Keratinocyte (primary cell): ENCODE data around the gene HSDL2. TPM values are rescaled to one million over a fixed set of nuclear protein-coding genes. Genes with fewer than 3 reads are reported as not detected.

Experiments used
- DNase-seq: peaks from one replicate; pipeline ENCODE4 v3.0.0-alpha.2; 2011; ENCODE audit warnings: low read depth, missing footprints, low spot score
- FAIRE-seq: peaks from 2 replicates; lab custom pipeline; 2011; peaks lifted over from hg19 to GRCh38; lab: Jason Lieb, UNC
- H2AFZ ChIP-seq: 2 replicates; pipeline ENCODE4 v1.6.0; 2012; ENCODE audit warnings: low read length, control low read depth, inconsistent platforms; ENCODE audit not compliant: control insufficient read depth
- H3K27ac ChIP-seq: 2 replicates; pipeline ENCODE4 v1.5.1; 2011; ENCODE audit warnings: low read length; ENCODE audit not compliant: control insufficient read depth, insufficient read depth
- H3K27me3 ChIP-seq: 3 replicates; pipeline ENCODE4 v1.6.0; 2011; ENCODE audit warnings: low read length; ENCODE audit not compliant: control insufficient read depth, insufficient read depth; ENCODE audit errors: extremely low read depth
- H3K36me3 ChIP-seq, 2 experiments: 2 replicates in 1 of 2; 3 replicates in 1 of 2; pipeline ENCODE4 v1.5.1; 2011; ENCODE audit warnings: low read length in 2 of 2, mild to moderate bottlenecking in 1 of 2; ENCODE audit not compliant: control insufficient read depth in 2 of 2, insufficient read depth in 2 of 2; ENCODE audit errors: extremely low read depth in 1 of 2
- H3K4me1 ChIP-seq: 3 replicates; pipeline ENCODE4 v1.5.1; 2011; ENCODE audit warnings: low read length; ENCODE audit not compliant: control insufficient read depth, insufficient read depth; ENCODE audit errors: extremely low read depth
- H3K4me2 ChIP-seq: 3 replicates; pipeline ENCODE4 v1.6.0; 2011; ENCODE audit warnings: low read depth, low read length; ENCODE audit not compliant: control insufficient read depth, insufficient read depth; ENCODE audit errors: extremely low read depth
- H3K4me3 ChIP-seq, 3 experiments: fragments of 200-600 bp in 1 of 3; sonication (generic) in 1 of 3; 2 replicates in 2 of 3; 3 replicates in 1 of 3; pipeline ENCODE4 v1.5.1; 2011 to 2016; ENCODE audit warnings: low read length in 3 of 3, mild to moderate bottlenecking in 3 of 3, control low read depth in 2 of 3, inconsistent platforms in 1 of 3, low read depth in 1 of 3, mixed read lengths in 1 of 3, mixed run types in 1 of 3, moderate library complexity in 1 of 3; ENCODE audit not compliant: control insufficient read depth in 2 of 3, insufficient read depth in 2 of 3; ENCODE audit errors: extremely low read depth in 1 of 3
- H3K79me2 ChIP-seq: 2 replicates; pipeline ENCODE4 v1.6.0; 2012; ENCODE audit warnings: low read length; ENCODE audit not compliant: control insufficient read depth, insufficient read depth
- H3K9ac ChIP-seq: 3 replicates; pipeline ENCODE4 v1.6.0; 2011; ENCODE audit warnings: low read length; ENCODE audit not compliant: control insufficient read depth, insufficient read depth; ENCODE audit errors: extremely low read depth
- H3K9me1 ChIP-seq: 3 replicates; pipeline ENCODE4 v1.6.0; 2011; ENCODE audit warnings: low read length; ENCODE audit not compliant: control insufficient read depth, insufficient read depth; ENCODE audit errors: extremely low read depth
- H3K9me3 ChIP-seq: 2 replicates; pipeline ENCODE4 v1.5.1; 2012; ENCODE audit warnings: low read depth, low read length; ENCODE audit not compliant: control insufficient read depth
- H4K20me1 ChIP-seq: 3 replicates; pipeline ENCODE4 v1.6.0; 2011; ENCODE audit warnings: low read length; ENCODE audit not compliant: control insufficient read depth, insufficient read depth; ENCODE audit errors: extremely low read depth
- EZH2 ChIP-seq: IDR thresholded peaks from one replicate; pipeline ENCODE4 v1.6.1; 2012; ENCODE audit warnings: inconsistent platforms, mild to moderate bottlenecking, low read length, moderate library complexity
- dilution Hi-C: fragments of 300-500 bp; cut with MboI; formaldehyde crosslinking; loops from one replicate; pipeline ENCODE4 v1.7.0; 2020; ENCODE audit warnings: low sequenced_read_pairs; ENCODE audit not compliant: extremely low pct_ligation_motif_present
- polyA plus RNA-seq, 5 experiments: library from polyadenylated mRNA; depleted of rRNA in 3 of 5; stranded (reverse) in 3 of 5; stranded (forward) in 1 of 5; unstranded in 1 of 5; fragments of >200 nt; gene quantifications; 1 replicate in 1 of 5; 2 replicates in 3 of 5; 3 replicates in 1 of 5; pipeline versions ENCODE4 v1.2.1 to v1.2.3, GENCODE V29; 2011 to 2012; ENCODE audit warnings: missing spikeins in 2 of 5, low read depth in 1 of 5, low replicate concordance in 1 of 5
- TF ChIP-seq, protein P1 (sequence below), 3 experiments: IDR thresholded peaks in 1 of 3; conservative IDR thresholded peaks in 1 of 3; optimal IDR thresholded peaks in 1 of 3; 2 replicates in 2 of 3; 3 replicates in 1 of 3; pipeline versions ENCODE3 to v1.5.1; 2011; ENCODE audit warnings: low read length in 3 of 3, mild to moderate bottlenecking in 3 of 3, moderate library complexity in 2 of 3, control low read depth in 1 of 3, inconsistent platforms in 1 of 3; ENCODE audit not compliant: insufficient read depth in 2 of 3; ENCODE audit errors: extremely low read depth in 1 of 3

Gene HSDL2
- polyA plus RNA-seq, 1 donor (not counting 4 experiments of a cell fraction or from before 2014, with no cell fraction given): 27.6 TPM

GRCh38 chr9:112489039-112489546 lies 109.2 kb downstream of the HSDL2 start:
- H3K4me2 ChIP-seq: no peak overlapping the region
- H3K9ac ChIP-seq: no peak overlapping the region
- dilution Hi-C loops: no loop called here

GRCh38 chr9:112489876-112490666 lies 110.2 kb downstream of the HSDL2 start:
- no peak for FAIRE-seq
- no peak overlapping the region for H2AFZ ChIP-seq
- H3K9me1 ChIP-seq: no peaks in the 10 kb centered on the region
- no peaks in the 10 kb centered on the region for H3K79me2 ChIP-seq
- no peaks in the 10 kb centered on the region for H4K20me1 ChIP-seq
- H3K36me3 ChIP-seq: no peaks in the 10 kb centered on the region
- dilution Hi-C loops: no loop called here
- TF ChIP-seq, protein P1, sequence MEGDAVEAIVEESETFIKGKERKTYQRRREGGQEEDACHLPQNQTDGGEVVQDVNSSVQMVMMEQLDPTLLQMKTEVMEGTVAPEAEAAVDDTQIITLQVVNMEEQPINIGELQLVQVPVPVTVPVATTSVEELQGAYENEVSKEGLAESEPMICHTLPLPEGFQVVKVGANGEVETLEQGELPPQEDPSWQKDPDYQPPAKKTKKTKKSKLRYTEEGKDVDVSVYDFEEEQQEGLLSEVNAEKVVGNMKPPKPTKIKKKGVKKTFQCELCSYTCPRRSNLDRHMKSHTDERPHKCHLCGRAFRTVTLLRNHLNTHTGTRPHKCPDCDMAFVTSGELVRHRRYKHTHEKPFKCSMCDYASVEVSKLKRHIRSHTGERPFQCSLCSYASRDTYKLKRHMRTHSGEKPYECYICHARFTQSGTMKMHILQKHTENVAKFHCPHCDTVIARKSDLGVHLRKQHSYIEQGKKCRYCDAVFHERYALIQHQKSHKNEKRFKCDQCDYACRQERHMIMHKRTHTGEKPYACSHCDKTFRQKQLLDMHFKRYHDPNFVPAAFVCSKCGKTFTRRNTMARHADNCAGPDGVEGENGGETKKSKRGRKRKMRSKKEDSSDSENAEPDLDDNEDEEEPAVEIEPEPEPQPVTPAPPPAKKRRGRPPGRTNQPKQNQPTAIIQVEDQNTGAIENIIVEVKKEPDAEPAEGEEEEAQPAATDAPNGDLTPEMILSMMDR (optimal IDR thresholded peaks at IDR 0.05 in 1 of 3, IDR thresholded peaks at IDR 0.05 in 1 of 3, conservative IDR thresholded peaks at IDR 0.05 in 1 of 3; ENCODE audit: extremely low read depth in 1 of 3, insufficient read depth in 2 of 3, low read length in 3 of 3): no peak
- TF ChIP-seq EZH2: no peak
- DNase-seq: no peak
- no peak overlapping the region for H3K27ac ChIP-seq
- H3K27me3 ChIP-seq: no peaks in the 10 kb centered on the region
- H3K4me2 ChIP-seq: no peak overlapping the region
- H3K4me1 ChIP-seq: peaks cover 9% of the 10 kb centered on the region
- no peak overlapping the region for H3K4me3 ChIP-seq
- H3K9me3 ChIP-seq: peaks cover 2% of the 10 kb centered on the region
- no peak overlapping the region for H3K9ac ChIP-seq

More at GRCh38 chr9:112489039-112489546, 109.2 kb downstream of the HSDL2 start:
- no peak overlapping the region for H3K4me3 ChIP-seq
- H2AFZ ChIP-seq: peak overlapping the region; percentile 58
- FAIRE-seq (no peak), DNase-seq (no peak)
- H3K4me1 ChIP-seq: peaks cover 9% of the 10 kb centered on the region
- H3K79me2 ChIP-seq: no peaks in the 10 kb centered on the region
- H3K9me3 ChIP-seq: no peaks in the 10 kb centered on the region
- no peaks in the 10 kb centered on the region for H3K36me3 ChIP-seq
- H3K27me3 ChIP-seq: no peaks in the 10 kb centered on the region
- no peaks in the 10 kb centered on the region for H4K20me1 ChIP-seq
- TF ChIP-seq, protein P1 (optimal IDR thresholded peaks at IDR 0.05 in 1 of 3, IDR thresholded peaks at IDR 0.05 in 1 of 3, conservative IDR thresholded peaks at IDR 0.05 in 1 of 3; ENCODE audit: extremely low read depth in 1 of 3, insufficient read depth in 2 of 3, low read length in 3 of 3): no peak
- no peak for TF ChIP-seq EZH2
- H3K27ac ChIP-seq: no peak overlapping the region
- H3K9me1 ChIP-seq: no peaks in the 10 kb centered on the region
